ENCODE measurements around the gene WIPF3.

The WIPF3 gene

GRCh38 chr7:29806208-29806994 lies at the start of gene WIPF3:
WIPF3 (plus strand) TSS chr7:29806508; CDS start chr7:29834725, 28,217 bp downstream.
- Histone ChIP-seq H3K9ac (ENCODE audit: low read depth, low read length) (no peak within 1 kb of the TSS), H3K4me1 (ENCODE audit: control insufficient read depth, insufficient read depth, low read length) (peaks cover 7% of the 10 kb centered on the region), H3K36me3 (ENCODE audit: control insufficient read depth, insufficient read depth, low read length) (no peaks in the 10 kb centered on the region), H3K4me3 (ENCODE audit: low read depth, low read length) (peak within 1 kb of the TSS; percentile 82), H3K27me3 (ENCODE audit: control insufficient read depth, insufficient read depth, low read length) (peaks cover 20% of the 10 kb centered on the region), H3K9me3 (ENCODE audit: control insufficient read depth, insufficient read depth, low read length) (no peaks in the 10 kb centered on the region)

- H3K4me3 ChIP-seq (ENCODE audit: low read depth, low read length), result no peak overlapping the region
Observed at GRCh38 chr7:29763266-29763665, 43.0 kb upstream of the WIPF3 start.

GRCh38 chr7:29764227-29764626 lies 42.1 kb upstream of the WIPF3 start:
- H3K4me3 ChIP-seq (ENCODE audit: low read depth, low read length), result no peak overlapping the region
- H3K4me1 ChIP-seq (ENCODE audit: control insufficient read depth, insufficient read depth, low read length), result peaks cover 2% of the 10 kb centered on the region
- no peaks in the 10 kb centered on the region for H3K36me3 ChIP-seq (ENCODE audit: control insufficient read depth, insufficient read depth, low read length)
- H3K9me3 ChIP-seq (ENCODE audit: control insufficient read depth, insufficient read depth, low read length), result no peaks in the 10 kb centered on the region
- no peak overlapping the region for H3K9ac ChIP-seq (ENCODE audit: low read depth, low read length)
- H3K27me3 ChIP-seq (ENCODE audit: control insufficient read depth, insufficient read depth, low read length), result no peaks in the 10 kb centered on the region

More at GRCh38 chr7:29763266-29763665, 43.0 kb upstream of the WIPF3 start:
- H3K9me3 ChIP-seq (ENCODE audit: control insufficient read depth, insufficient read depth, low read length), result no peaks in the 10 kb centered on the region
- peaks cover 2% of the 10 kb centered on the region for H3K4me1 ChIP-seq (ENCODE audit: control insufficient read depth, insufficient read depth, low read length)
- no peaks in the 10 kb centered on the region for H3K36me3 ChIP-seq (ENCODE audit: control insufficient read depth, insufficient read depth, low read length)
- no peaks in the 10 kb centered on the region for H3K27me3 ChIP-seq (ENCODE audit: control insufficient read depth, insufficient read depth, low read length)
- no peak overlapping the region for H3K9ac ChIP-seq (ENCODE audit: low read depth, low read length)

GRCh38 chr7:29765490-29765889 lies 40.8 kb upstream of the WIPF3 start:
- Histone ChIP-seq H3K4me1 (ENCODE audit: control insufficient read depth, insufficient read depth, low read length) (peaks cover 2% of the 10 kb centered on the region), H3K9me3 (ENCODE audit: control insufficient read depth, insufficient read depth, low read length) (no peaks in the 10 kb centered on the region), H3K27me3 (ENCODE audit: control insufficient read depth, insufficient read depth, low read length) (no peaks in the 10 kb centered on the region), H3K9ac (ENCODE audit: low read depth, low read length) (no peak overlapping the region), H3K4me3 (ENCODE audit: low read depth, low read length) (no peak overlapping the region), H3K36me3 (ENCODE audit: control insufficient read depth, insufficient read depth, low read length) (no peaks in the 10 kb centered on the region)

GRCh38 chr7:29770371-29770770 lies 35.9 kb upstream of the WIPF3 start:
- Histone ChIP-seq H3K4me1 (ENCODE audit: control insufficient read depth, insufficient read depth, low read length) (peaks cover 2% of the 10 kb centered on the region), H3K36me3 (ENCODE audit: control insufficient read depth, insufficient read depth, low read length) (no peaks in the 10 kb centered on the region), H3K9ac (ENCODE audit: low read depth, low read length) (no peak overlapping the region), H3K4me3 (ENCODE audit: low read depth, low read length) (no peak overlapping the region), H3K9me3 (ENCODE audit: control insufficient read depth, insufficient read depth, low read length) (no peaks in the 10 kb centered on the region), H3K27me3 (ENCODE audit: control insufficient read depth, insufficient read depth, low read length) (no peaks in the 10 kb centered on the region)

GRCh38 chr7:29771081-29771816 lies 35.1 kb upstream of the WIPF3 start:
- no peaks in the 10 kb centered on the region for H3K9me3 ChIP-seq (ENCODE audit: control insufficient read depth, insufficient read depth, low read length)

GRCh38 chr7:29779017-29779416 lies 27.3 kb upstream of the WIPF3 start:
- no peaks in the 10 kb centered on the region for H3K9me3 ChIP-seq (ENCODE audit: control insufficient read depth, insufficient read depth, low read length)
- H3K9ac ChIP-seq (ENCODE audit: low read depth, low read length), result no peak overlapping the region
- H3K27me3 ChIP-seq (ENCODE audit: control insufficient read depth, insufficient read depth, low read length), result no peaks in the 10 kb centered on the region
- no peak overlapping the region for H3K4me3 ChIP-seq (ENCODE audit: low read depth, low read length)
- no peaks in the 10 kb centered on the region for H3K36me3 ChIP-seq (ENCODE audit: control insufficient read depth, insufficient read depth, low read length)
- H3K4me1 ChIP-seq (ENCODE audit: control insufficient read depth, insufficient read depth, low read length), result no peaks in the 10 kb centered on the region

More at GRCh38 chr7:29771081-29771816, 35.1 kb upstream of the WIPF3 start:
- H3K4me1 ChIP-seq (ENCODE audit: control insufficient read depth, insufficient read depth, low read length), result no peaks in the 10 kb centered on the region
- H3K9ac ChIP-seq (ENCODE audit: low read depth, low read length), result no peak overlapping the region
- no peaks in the 10 kb centered on the region for H3K36me3 ChIP-seq (ENCODE audit: control insufficient read depth, insufficient read depth, low read length)
- H3K4me3 ChIP-seq (ENCODE audit: low read depth, low read length), result no peak overlapping the region
- H3K27me3 ChIP-seq (ENCODE audit: control insufficient read depth, insufficient read depth, low read length), result no peaks in the 10 kb centered on the region

- H3K4me3 ChIP-seq (ENCODE audit: low read depth, low read length), result no peak overlapping the region
- no peaks in the 10 kb centered on the region for H3K36me3 ChIP-seq (ENCODE audit: control insufficient read depth, insufficient read depth, low read length)
- H3K9ac ChIP-seq (ENCODE audit: low read depth, low read length), result no peak overlapping the region
- no peaks in the 10 kb centered on the region for H3K27me3 ChIP-seq (ENCODE audit: control insufficient read depth, insufficient read depth, low read length)
- H3K4me1 ChIP-seq (ENCODE audit: control insufficient read depth, insufficient read depth, low read length), result no peaks in the 10 kb centered on the region
- H3K9me3 ChIP-seq (ENCODE audit: control insufficient read depth, insufficient read depth, low read length), result no peaks in the 10 kb centered on the region
Observed at GRCh38 chr7:29780346-29780745, 26.0 kb upstream of the WIPF3 start.

- Histone ChIP-seq H3K9ac (ENCODE audit: low read depth, low read length) (no peak overlapping the region), H3K4me1 (ENCODE audit: control insufficient read depth, insufficient read depth, low read length) (no peaks in the 10 kb centered on the region), H3K36me3 (ENCODE audit: control insufficient read depth, insufficient read depth, low read length) (no peaks in the 10 kb centered on the region), H3K27me3 (ENCODE audit: control insufficient read depth, insufficient read depth, low read length) (no peaks in the 10 kb centered on the region), H3K9me3 (ENCODE audit: control insufficient read depth, insufficient read depth, low read length) (no peaks in the 10 kb centered on the region), H3K4me3 (ENCODE audit: low read depth, low read length) (no peak overlapping the region)
Observed at GRCh38 chr7:29783671-29784070, 22.6 kb upstream of the WIPF3 start.

GRCh38 chr7:29793507-29793906 lies 12.8 kb upstream of the WIPF3 start:
- H3K4me1 ChIP-seq (ENCODE audit: control insufficient read depth, insufficient read depth, low read length), result peaks cover 14% of the 10 kb centered on the region
- no peaks in the 10 kb centered on the region for H3K36me3 ChIP-seq (ENCODE audit: control insufficient read depth, insufficient read depth, low read length)
- H3K27me3 ChIP-seq (ENCODE audit: control insufficient read depth, insufficient read depth, low read length), result no peaks in the 10 kb centered on the region
- no peak overlapping the region for H3K9ac ChIP-seq (ENCODE audit: low read depth, low read length)
- no peak overlapping the region for H3K4me3 ChIP-seq (ENCODE audit: low read depth, low read length)
- no peaks in the 10 kb centered on the region for H3K9me3 ChIP-seq (ENCODE audit: control insufficient read depth, insufficient read depth, low read length)

GRCh38 chr7:29794959-29795629 lies 11.2 kb upstream of the WIPF3 start:
- Histone ChIP-seq H3K4me1 (ENCODE audit: control insufficient read depth, insufficient read depth, low read length) (peaks cover 14% of the 10 kb centered on the region), H3K27me3 (ENCODE audit: control insufficient read depth, insufficient read depth, low read length) (no peaks in the 10 kb centered on the region), H3K4me3 (ENCODE audit: low read depth, low read length) (no peak overlapping the region), H3K36me3 (ENCODE audit: control insufficient read depth, insufficient read depth, low read length) (no peaks in the 10 kb centered on the region), H3K9ac (ENCODE audit: low read depth, low read length) (no peak overlapping the region), H3K9me3 (ENCODE audit: control insufficient read depth, insufficient read depth, low read length) (no peaks in the 10 kb centered on the region)
